GM21423 (cell line): ENCODE measurements around the gene DVL1.

Experiments used
- ATAC-seq: cut with Tn5 transposase; IDR thresholded peaks from one replicate; pipeline ENCODE4 v1.9.1; 2021; ENCODE audit warnings: mild to moderate bottlenecking, moderate library complexity; ENCODE audit not compliant: unreplicated experiment

The DVL1 gene

GRCh38 chr1:1342061-1342562 lies 7.1 kb downstream of the DVL1 start:
- no peak for ATAC-seq

- no peak for ATAC-seq
These were observed 7.6 kb downstream of the DVL1 start for GRCh38 chr1:1341549-1342021.

GRCh38 chr1:1340791-1341548 lies 8.2 kb downstream of the DVL1 start:
- ATAC-seq = no peak

- ATAC-seq = no peak
These were observed 9.0 kb downstream of the DVL1 start for GRCh38 chr1:1340185-1340584.

GRCh38 chr1:1338278-1338677 lies 10.9 kb downstream of the DVL1 start:
- no peak for ATAC-seq

- no peak for ATAC-seq
These were observed 11.4 kb downstream of the DVL1 start for GRCh38 chr1:1337793-1338147.

- no peak for ATAC-seq
These were observed 12.1 kb downstream of the DVL1 start for GRCh38 chr1:1336931-1337792.

- ATAC-seq = no peak
These were observed 12.8 kb downstream of the DVL1 start for GRCh38 chr1:1336446-1336845.

- ATAC-seq = no peak
These were observed 13.4 kb downstream of the DVL1 start for GRCh38 chr1:1335792-1336248.

- ATAC-seq = no peak
These were observed 13.9 kb downstream of the DVL1 start for GRCh38 chr1:1335283-1335682.

GRCh38 chr1:1334835-1335234 lies 14.4 kb downstream of the DVL1 start:
- no peak for ATAC-seq

- ATAC-seq = no peak
These were observed 15.5 kb downstream of the DVL1 start for GRCh38 chr1:1333551-1334241.

GRCh38 chr1:1332774-1333480 lies 16.3 kb downstream of the DVL1 start:
- no peak for ATAC-seq

GRCh38 chr1:1332031-1332755 lies 17.0 kb downstream of the DVL1 start:
- no peak for ATAC-seq

GRCh38 chr1:1331068-1331965 lies 17.9 kb downstream of the DVL1 start, which contains the start of gene TAS1R3:
Gene TAS1R3 (plus strand): TSS chr1:1331280. CDS start chr1:1331346, 66 bp downstream.
- no peak for ATAC-seq

GRCh38 chr1:1330366-1331067 lies 18.7 kb downstream of the DVL1 start:
- ATAC-seq = no peak

- no peak for ATAC-seq
These were observed 19.7 kb downstream of the DVL1 start for GRCh38 chr1:1329304-1330210.
